Fibroblast of skin of right quadriceps (primary cell): ENCODE data around the gene HIRIP3.
"Not testable (repeated sequence)": the region's sequence is repeated elsewhere in the genome, so short reads cannot be mapped to it uniquely, and the experiment has no call there.

Source experiments
- DNase-seq: peaks from one replicate; pipeline ENCODE4 v3.0.0-alpha.2; 2013

The HIRIP3 gene

GRCh38 chr16:29982560-29983419 lies 12.6 kb downstream of the HIRIP3 start:
- no peak for DNase-seq

DNA sequence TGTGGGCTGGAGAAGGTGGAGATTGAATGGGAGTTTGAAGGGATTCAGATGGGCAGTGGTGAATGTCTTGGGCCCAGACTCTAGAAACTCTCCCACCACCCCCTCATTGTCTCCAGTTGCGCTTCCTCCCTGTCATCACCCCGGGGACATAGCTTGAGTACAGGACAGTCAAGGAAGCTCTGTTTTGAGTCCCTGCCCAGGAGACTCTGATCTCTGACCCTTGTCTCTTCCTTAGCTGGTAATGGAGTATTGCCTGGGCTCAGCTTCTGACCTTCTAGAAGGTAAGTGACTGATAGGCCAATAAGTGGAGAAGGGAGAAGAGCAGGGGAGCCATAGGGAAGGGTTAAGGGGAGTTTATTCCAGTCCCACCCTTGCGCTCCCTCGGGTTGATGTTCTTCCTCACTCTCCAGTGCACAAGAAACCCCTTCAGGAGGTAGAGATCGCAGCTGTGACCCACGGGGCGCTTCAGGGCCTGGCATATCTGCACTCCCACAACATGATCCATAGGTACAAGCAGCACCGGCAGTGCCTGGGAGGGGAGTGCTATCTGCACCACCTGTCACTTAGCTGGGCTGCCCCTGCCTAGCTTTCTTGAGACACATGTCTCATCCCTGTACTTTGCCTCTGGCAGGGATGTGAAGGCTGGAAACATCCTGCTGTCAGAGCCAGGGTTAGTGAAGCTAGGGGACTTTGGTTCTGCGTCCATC lies 16.7 kb downstream of the HIRIP3 start:
- DNase-seq, result no peak

- no peak for DNase-seq
These were observed 17.3 kb downstream of the HIRIP3 start for GRCh38 chr16:29978081-29978480.

- no peak for DNase-seq
These were observed 18.2 kb downstream of the HIRIP3 start for GRCh38 chr16:29977063-29977825.

DNA sequence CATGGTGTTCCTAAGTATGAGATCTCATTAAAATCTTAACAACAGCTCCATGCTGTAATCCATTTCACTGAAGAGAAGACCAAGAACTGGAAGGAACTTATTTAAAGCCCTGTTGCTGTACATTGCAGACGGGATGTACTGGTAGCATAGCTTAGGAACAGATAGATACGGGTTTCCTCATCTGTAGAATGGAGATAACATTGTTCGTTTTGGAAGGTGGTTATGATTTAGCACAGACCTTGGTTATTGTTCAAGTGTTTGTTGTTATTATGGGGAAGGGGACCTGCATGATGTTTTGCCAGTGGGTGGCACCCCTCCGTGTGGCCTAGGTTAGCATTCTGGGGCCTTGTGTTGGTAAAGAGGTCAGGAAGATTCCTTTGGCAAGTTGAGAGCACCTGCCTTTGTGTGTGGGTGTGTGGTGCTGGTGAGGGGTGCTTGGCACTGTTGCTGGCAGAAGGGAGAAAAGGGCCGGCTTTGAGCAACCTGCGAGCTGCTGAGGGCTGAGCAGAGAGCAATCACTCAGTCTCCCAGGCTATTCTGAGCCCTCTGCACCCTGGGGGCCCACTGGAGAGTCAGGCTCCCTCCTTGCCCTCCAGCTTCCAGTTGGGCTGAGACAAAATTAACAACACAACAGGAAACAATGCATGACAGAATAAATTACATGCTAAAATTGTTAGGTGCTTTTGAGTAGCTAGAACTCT lies 19.5 kb downstream of the HIRIP3 start:
- no peak for DNase-seq

DNA sequence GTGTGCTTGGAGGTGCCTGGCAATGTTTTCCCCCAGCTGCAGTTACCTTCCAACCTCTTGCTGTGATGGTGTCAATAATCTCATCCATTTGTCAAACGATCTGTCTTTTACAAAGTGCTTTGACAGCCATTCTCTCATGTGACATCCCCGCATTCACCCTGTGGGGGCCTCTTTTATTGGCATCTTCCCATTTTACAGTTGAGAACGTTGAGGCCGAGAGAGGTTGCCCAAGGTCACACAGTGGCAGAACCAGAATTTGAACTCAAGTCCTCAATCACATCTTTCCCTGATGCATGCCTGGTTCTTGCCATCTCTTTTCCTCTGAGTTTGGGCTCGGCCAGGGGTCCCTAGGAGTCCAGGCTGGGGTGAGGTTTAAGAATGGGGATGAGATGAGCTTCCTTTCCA lies 20.3 kb downstream of the HIRIP3 start:
- no peak for DNase-seq

DNA sequence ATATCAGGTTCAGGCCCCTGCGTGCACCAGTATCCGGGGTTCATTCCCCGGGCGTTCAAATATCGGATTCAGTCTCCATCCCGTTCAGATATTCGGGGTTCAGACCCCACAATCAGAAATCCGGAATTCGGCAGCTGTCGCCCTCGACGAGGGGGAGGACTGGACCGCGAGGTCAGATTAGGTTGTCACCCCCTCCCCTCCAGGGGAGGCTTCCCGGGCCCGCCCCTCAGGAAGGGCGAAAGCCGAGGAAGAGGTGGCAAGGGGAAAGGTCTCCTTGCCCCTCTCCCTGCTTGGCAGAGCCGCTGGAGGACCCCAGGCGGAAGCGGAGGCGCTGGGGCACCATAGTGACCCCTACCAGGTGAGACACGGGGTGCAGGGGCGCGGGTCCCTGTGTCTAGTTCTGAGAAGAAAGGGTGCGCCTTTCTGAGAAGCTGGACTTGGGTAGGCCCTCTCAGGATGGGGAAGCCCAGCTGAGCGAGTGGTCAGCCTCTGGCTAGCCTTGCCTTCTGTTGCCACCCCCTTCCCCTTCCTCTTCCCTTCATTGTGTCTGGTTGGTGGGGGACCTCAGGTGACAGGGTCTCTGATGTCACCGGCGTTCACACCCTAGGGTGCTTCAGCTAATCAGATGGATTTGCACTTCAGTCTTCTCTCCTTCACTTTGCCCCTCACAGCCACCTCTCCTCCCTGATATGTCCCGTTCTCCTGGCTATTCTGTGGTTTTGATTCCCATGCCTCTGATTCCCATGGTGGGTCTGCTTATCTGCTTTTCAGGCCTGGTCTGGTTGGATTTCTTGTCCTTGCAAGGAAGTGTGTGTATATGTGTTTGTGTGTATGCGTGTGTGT lies 20.9 kb downstream of the HIRIP3 start:
- DNase-seq, result no peak

DNA sequence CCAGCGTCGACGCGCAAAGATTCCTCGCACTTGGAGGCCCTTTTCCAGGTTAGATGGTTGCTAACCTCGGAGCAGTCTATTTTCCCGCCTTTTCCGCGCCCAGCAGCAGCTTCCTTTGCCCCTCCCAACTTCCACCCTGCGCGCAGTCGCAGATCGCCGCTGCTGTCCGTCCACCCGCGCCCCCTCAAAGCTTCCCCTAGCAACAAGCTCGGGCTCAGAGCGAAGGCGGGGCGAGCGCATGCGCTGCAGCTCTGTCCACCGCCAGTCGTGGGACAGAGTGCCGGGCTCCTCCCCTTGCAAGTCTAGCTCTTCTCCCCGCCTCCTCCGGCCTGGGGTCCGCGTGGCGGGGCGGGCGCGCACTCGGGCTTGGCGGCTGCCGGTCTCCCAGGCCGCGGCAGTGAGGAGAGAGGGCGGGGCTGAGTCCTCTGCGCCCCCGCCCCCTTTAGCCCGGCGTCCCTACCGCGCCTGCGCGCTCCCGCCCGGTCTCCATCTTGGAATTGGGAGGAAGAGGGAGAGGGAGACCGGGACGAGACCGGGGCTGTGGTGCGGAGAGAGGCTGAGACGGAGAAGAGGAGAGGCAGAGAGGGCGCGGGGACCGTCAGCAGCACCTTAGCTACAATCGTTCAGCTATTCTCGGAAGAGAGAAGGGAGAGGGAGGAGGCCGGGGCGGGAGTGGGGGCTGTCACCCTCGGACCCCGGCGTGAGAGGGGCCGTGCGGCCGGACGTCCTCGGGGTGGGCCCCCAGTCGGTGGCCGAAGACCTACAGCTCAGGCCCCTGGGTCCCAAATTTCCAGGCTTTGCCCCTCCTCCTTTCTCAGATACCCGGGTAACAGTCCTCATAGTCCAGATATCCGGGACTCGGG lies 21.8 kb downstream of the HIRIP3 start, which contains the start of gene TAOK2:
Gene TAOK2 (plus strand): TSS at position 485 of the 863 bp plus-strand sequence. CDS start 3,905 bp downstream, outside the sequence.
- peak; percentile 99 for DNase-seq

DNA sequence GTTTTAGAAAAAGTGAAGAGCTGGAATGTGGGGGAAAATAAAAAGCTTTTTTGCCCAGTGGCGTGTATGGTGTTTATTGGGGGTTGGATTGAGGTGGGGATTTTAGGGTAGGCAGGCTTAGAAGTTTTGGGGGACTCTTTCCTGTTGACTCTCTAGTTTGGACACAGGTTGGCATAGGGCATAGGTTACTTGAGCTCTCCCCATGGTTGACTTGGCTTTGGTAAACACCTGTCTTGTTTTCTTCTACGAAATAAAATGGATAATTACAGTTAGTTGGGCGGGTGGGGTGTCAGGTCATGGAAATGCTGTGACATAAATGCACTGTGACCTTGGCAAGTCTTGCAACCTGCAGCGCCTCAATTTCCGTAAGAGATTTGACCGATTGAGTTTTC lies 22.4 kb downstream of the HIRIP3 start:
- DNase-seq, result no peak

GRCh38 chr16:29972500-29972899 lies 22.9 kb downstream of the HIRIP3 start:
- DNase-seq, result no peak

GRCh38 chr16:29971304-29971703 lies 24.1 kb downstream of the HIRIP3 start:
- no peak for DNase-seq

DNA sequence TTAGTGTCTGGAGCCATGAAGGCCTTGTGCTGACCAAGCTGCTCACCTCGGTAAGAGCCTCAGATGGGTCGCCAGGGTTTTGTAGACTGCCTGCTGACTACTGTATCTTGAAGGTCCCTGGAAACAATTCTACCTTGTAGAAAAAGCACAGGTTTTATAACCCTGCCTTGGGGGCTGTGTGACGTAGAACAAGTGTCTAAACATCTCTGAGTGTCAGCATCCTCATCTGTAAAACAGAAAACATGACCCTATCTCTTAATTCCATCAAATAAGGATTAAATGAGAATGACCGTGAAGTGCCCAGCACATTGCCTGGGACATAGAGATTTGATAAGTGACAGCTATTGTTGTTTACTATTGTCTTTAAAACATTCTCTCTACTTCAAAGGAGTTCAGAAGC lies 27.2 kb downstream of the HIRIP3 start:
- DNase-seq, result no peak

DNA sequence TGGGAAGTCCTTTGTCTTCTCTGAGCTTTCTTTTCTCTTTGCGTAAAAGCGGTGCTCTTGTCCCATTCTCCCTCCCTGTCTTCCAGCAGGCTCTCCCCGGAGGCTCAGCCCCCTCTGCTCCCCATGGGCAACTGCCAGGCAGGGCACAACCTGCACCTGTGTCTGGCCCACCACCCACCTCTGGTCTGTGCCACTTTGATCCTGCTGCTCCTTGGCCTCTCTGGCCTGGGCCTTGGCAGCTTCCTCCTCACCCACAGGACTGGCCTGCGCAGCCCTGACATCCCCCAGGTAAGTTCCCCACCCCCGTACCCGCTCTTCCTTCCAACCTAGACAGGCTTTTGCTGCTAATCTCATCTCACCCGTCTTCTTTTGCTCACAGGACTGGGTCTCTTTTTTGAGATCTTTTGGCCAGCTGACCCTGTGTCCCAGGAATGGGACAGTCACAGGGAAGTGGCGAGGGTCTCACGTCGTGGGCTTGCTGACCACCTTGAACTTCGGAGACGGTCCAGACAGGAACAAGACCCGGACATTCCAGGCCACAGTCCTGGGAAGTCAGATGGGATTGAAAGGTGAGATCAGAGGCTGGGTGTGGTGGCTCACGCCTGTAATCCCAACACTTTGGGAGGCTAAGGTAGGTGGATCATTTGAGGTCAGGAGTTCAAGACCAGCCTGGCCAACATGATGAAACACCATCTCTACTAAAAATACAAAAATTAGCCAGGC lies 32.2 kb downstream of the HIRIP3 start:
- no peak for DNase-seq

DNA sequence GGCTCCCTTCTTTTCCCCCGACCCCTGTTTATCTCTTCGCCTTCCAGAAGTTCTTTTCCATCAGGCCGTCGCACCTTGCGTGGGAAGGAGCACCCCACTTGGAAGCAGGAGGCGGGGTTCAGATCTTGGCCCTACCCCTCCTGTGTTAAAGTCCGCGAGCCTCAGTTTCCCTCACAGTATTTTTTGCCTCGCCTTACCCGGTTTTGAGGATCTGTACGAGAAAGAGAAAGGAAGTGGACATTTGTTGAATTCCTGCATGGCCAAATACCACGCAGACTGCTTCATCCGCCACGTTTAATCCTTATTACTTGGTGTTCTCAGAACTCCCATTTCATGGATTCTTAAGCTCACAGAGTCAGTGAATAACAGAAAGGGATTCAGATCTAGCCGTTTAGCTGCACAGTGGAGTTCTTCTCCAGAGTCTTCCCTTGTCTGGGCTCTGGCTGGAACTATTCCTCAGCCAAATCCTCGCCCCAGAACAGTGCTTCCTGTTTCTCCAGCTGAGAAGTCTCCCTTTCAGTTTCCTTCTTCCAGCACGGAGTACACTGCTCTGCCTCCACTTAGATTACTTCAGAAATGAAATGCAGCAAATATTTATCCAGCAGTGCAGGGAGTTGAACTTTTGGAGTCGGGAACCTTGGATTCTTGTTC lies 32.9 kb downstream of the HIRIP3 start:
- no peak for DNase-seq

- DNase-seq, result peak; percentile 90
These were observed 33.7 kb downstream of the HIRIP3 start, which contains the start of gene TMEM219 for GRCh38 chr16:29961479-29962343. TSS of gene TMEM219 (plus strand) at chr16:29962079. CDS start at chr16:29963144, 1,065 bp downstream.

- DNase-seq, result no peak
These were observed 34.3 kb downstream of the HIRIP3 start for GRCh38 chr16:29961127-29961478.

GRCh38 chr16:29959821-29960220 lies 35.6 kb downstream of the HIRIP3 start:
- DNase-seq, result not testable (repeated sequence)

DNA sequence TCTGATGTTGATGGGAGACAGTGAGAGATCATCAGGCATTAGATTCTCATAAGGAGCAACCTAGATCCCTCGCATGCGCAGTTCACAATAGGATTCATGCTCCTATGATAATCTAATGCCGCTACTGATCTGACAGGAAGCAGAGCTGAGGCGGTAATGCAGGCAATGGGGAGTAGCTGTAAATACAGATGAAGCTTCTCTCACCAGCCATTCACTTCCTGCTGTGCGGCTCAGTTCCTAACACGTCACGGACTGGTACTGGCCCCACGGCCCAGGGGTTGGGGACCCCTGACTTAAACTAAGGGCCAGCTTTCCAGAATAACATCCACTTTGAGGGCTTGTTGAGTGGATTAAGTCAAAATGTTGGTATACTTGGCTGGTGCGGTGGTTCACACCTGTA lies 36.1 kb downstream of the HIRIP3 start:
- DNase-seq, result no peak
